HCT116 (cell line): ENCODE results near the gene SVBP. TPM values are rescaled to one million over a fixed set of nuclear protein-coding genes. Genes with fewer than 3 reads are reported as not detected.

ENCODE experiments used
- ATAC-seq: fragments of 200-7000 bp; cut with Tn5 transposase; 2 replicates; pipeline ENCODE4 v1.9.1; 2020; ENCODE audit warnings: mild to moderate bottlenecking, moderate library complexity
- BruUV-seq: library from RNA; stranded (reverse); fragments of 400-500 nt; replicated peaks from 2 replicates; lab custom pipeline; 2021; lab: Mats Ljungman, UMichigan
- CTCF ChIA-PET: fragments of 300-600 bp; sonication (Branson Sonifier 250); formaldehyde crosslinking; loops from one replicate; lab custom pipeline; 2021; ENCODE audit warnings: antibody characterized with exemption; lab: Charles Lee
- POLR2A ChIA-PET: fragments of 300-600, 350-600 bp; sonication (Branson Sonifier 250); formaldehyde crosslinking; loops from one replicate; lab custom pipeline; 2021; ENCODE audit warnings: antibody characterized with exemption; lab: Charles Lee
- RAD21 ChIA-PET, 2 experiments: fragments of 300-600 bp; sonication (Branson Sonifier 250); formaldehyde crosslinking; loops; one replicate each; lab custom pipeline; 2023; ENCODE audit warnings: low total read pairs in 2 of 2; ENCODE audit not compliant: uncharacterized antibody in 2 of 2, unreplicated experiment in 2 of 2, low non-redundant PET in 1 of 2; lab: Charles Lee
- DNase-seq: peaks from one replicate; pipeline ENCODE4 v3.0.0-alpha.2; 2010; ENCODE audit warnings: low read depth, low spot score
- H2AFZ ChIP-seq: fragments of 200-600 bp; shearing (Covaris generic), sonication (generic); 2 replicates; pipeline ENCODE4 v1.6.1; 2017; ENCODE audit warnings: low read depth, mixed run types, mixed read lengths, antibody characterized with exemption, low read length; ENCODE audit not compliant: poor library complexity, severe bottlenecking
- H3K27ac ChIP-seq: 2 replicates; pipeline ENCODE4 v1.5.1; 2012; ENCODE audit warnings: low read depth, low read length
- H3K27me3 ChIP-seq: fragments of 200-600 bp; sonication (generic); 2 replicates; pipeline ENCODE4 v1.6.1; 2016; ENCODE audit warnings: mixed run types, low read length, mixed read lengths; ENCODE audit not compliant: insufficient read depth
- H3K36me3 ChIP-seq, 2 experiments: fragments of 200-500 bp in 1 of 2; fragments of 200-600 bp in 1 of 2; sonication (Bioruptor generic) in 1 of 2; sonication (generic) in 1 of 2; 2 replicates each; pipeline versions ENCODE4 v1.5.1 to v1.6.1; 2014 to 2016; ENCODE audit warnings: low read length in 2 of 2, inconsistent platforms in 1 of 2, mixed read lengths in 1 of 2, mixed run types in 1 of 2; ENCODE audit not compliant: insufficient read depth in 2 of 2, control insufficient read depth in 1 of 2
- H3K4me1 ChIP-seq, 2 experiments: fragments of 200-600 bp in 1 of 2; sonication (generic) in 1 of 2; 2 replicates each; pipeline versions ENCODE4 v1.5.1 to v1.6.1; 2012 to 2017; ENCODE audit warnings: low read length in 2 of 2, inconsistent platforms in 1 of 2, mild to moderate bottlenecking in 1 of 2, mixed read lengths in 1 of 2, mixed run types in 1 of 2, moderate library complexity in 1 of 2; ENCODE audit not compliant: insufficient read depth in 2 of 2, control insufficient read depth in 1 of 2
- H3K4me2 ChIP-seq: fragments of 200-600 bp; sonication (generic); 2 replicates; pipeline ENCODE4 v1.6.1; 2017; ENCODE audit warnings: mixed run types, low read length, mixed read lengths
- H3K4me3 ChIP-seq, 2 experiments: fragments of 200-600 bp in 1 of 2; sonication (generic) in 1 of 2; replicated peaks in 1 of 2; 2 replicates each; pipeline ENCODE4 v1.5.1; 2011 to 2016; ENCODE audit warnings: low read length in 2 of 2, control low read depth in 1 of 2, low read depth in 1 of 2, mild to moderate bottlenecking in 1 of 2, mixed read lengths in 1 of 2, mixed run types in 1 of 2
- H3K79me2 ChIP-seq: fragments of 200-600 bp; sonication (generic); 2 replicates; pipeline ENCODE4 v1.6.1; 2017; ENCODE audit warnings: mild to moderate bottlenecking, mixed run types, low read length, moderate library complexity, mixed read lengths; ENCODE audit not compliant: insufficient read depth
- H3K9ac ChIP-seq: fragments of 200-600 bp; sonication (generic); 2 replicates; pipeline ENCODE4 v1.6.1; 2016; ENCODE audit warnings: low read length, mixed read lengths
- H3K9me2 ChIP-seq: fragments of 200-600 bp; sonication (generic), shearing (Covaris generic); 2 replicates; pipeline ENCODE4 v1.6.1; 2017; ENCODE audit warnings: mixed run types, mild to moderate bottlenecking, moderate library complexity; ENCODE audit not compliant: insufficient read depth
- H3K9me3 ChIP-seq, 2 experiments: fragments of 200-500 bp in 1 of 2; fragments of 200-600 bp in 1 of 2; sonication (Bioruptor generic) in 1 of 2; sonication (generic) in 1 of 2; 2 replicates each; pipeline ENCODE4 v1.6.1; 2014 to 2017; ENCODE audit warnings: low read length in 2 of 2, mixed read lengths in 2 of 2, inconsistent platforms in 1 of 2, low read depth in 1 of 2, mild to moderate bottlenecking in 1 of 2, mixed run types in 1 of 2, moderate library complexity in 1 of 2; ENCODE audit not compliant: control insufficient read depth in 1 of 2, insufficient read depth in 1 of 2
- H4K20me1 ChIP-seq: fragments of 200-600 bp; sonication (generic), shearing (Covaris generic); 2 replicates; pipeline ENCODE4 v1.6.1; 2017; ENCODE audit warnings: mixed run types, mild to moderate bottlenecking, moderate library complexity; ENCODE audit not compliant: insufficient read depth
- EGR1 ChIP-seq: IDR thresholded peaks from 2 replicates; pipeline ENCODE4 v1.6.1; 2012; ENCODE audit warnings: low read depth
- ELF1 ChIP-seq: IDR thresholded peaks from 2 replicates; pipeline ENCODE4 v1.6.1; 2012; ENCODE audit warnings: low read depth, borderline replicate concordance
- EZH2 ChIP-seq: fragments of 200-600 bp; sonication (generic); IDR thresholded peaks from 2 replicates; pipeline ENCODE4 v1.6.1; 2017; ENCODE audit warnings: antibody characterized with exemption, mixed run types
- EZH2phosphoT487 ChIP-seq: fragments of 200-600 bp; IDR thresholded peaks from 2 replicates; pipeline ENCODE4 v1.6.1; 2018; ENCODE audit warnings: antibody characterized with exemption, borderline replicate concordance
- FOSL1 ChIP-seq: IDR thresholded peaks from 2 replicates; pipeline ENCODE4 v1.6.1; 2012; ENCODE audit warnings: low read depth
- POLR2A ChIP-seq: IDR thresholded peaks from 2 replicates; pipeline ENCODE4 v1.7.0; 2011; ENCODE audit warnings: borderline replicate concordance; ENCODE audit not compliant: insufficient read depth, insufficient read length; ENCODE audit errors: extremely low read depth
- RAD21 ChIP-seq: IDR thresholded peaks from 2 replicates; pipeline ENCODE4 v1.6.1; 2012; ENCODE audit warnings: low read depth, mild to moderate bottlenecking
- SIN3A ChIP-seq: IDR thresholded peaks from 2 replicates; pipeline ENCODE4 v1.6.1; 2012; ENCODE audit warnings: low read depth
- SRF ChIP-seq: IDR thresholded peaks from 2 replicates; pipeline ENCODE4 v1.6.1; 2012; ENCODE audit warnings: low read depth
- YY1 ChIP-seq: IDR thresholded peaks from 2 replicates; pipeline ENCODE4 v1.6.1; 2011; ENCODE audit warnings: low read length, low read depth, moderate library complexity, mild to moderate bottlenecking; ENCODE audit not compliant: insufficient replicate concordance; ENCODE audit errors: extremely low read depth
- ZFX ChIP-seq: fragments of 450-650 bp; IDR thresholded peaks from 2 replicates; pipeline ENCODE4 v1.6.1; 2017
- intact Hi-C: fragments of 100-400 bp; cut with micrococcal nuclease; formaldehyde crosslinking; loops from 2 replicates; pipeline ENCODE4 v1.10.0; 2022
- total RNA-seq: library from RNA; stranded (reverse); gene quantifications from one replicate; pipeline ENCODE4 v1.2.1, GENCODE V29; 2021; ENCODE audit not compliant: unreplicated experiment
- TF ChIP-seq, protein P1 (sequence below): IDR thresholded peaks from 2 replicates; pipeline ENCODE4 v1.6.1; 2012
- TF ChIP-seq, protein P2 (sequence below), 3 experiments: fragments of 200-600 bp in 1 of 3; sonication (generic) in 1 of 3; IDR thresholded peaks in 2 of 3; conservative IDR thresholded peaks in 1 of 3; 2 replicates each; pipeline ENCODE4 v1.5.1; 2012 to 2017; ENCODE audit warnings: low read depth in 2 of 3, low read length in 2 of 3, antibody characterized with exemption in 1 of 3, borderline replicate concordance in 1 of 3, control low read depth in 1 of 3, mild to moderate bottlenecking in 1 of 3, mixed read lengths in 1 of 3, mixed run types in 1 of 3, moderate library complexity in 1 of 3; ENCODE audit not compliant: insufficient read depth in 1 of 3
- TF ChIP-seq, protein P3 (sequence below): IDR thresholded peaks from 2 replicates; pipeline ENCODE4 v1.6.1; 2012; ENCODE audit warnings: low read depth

SVBP gene
- total RNA-seq, 1 experiment from 2014 or later = 14.4 TPM

GRCh38 chr1:42824481-42825035 is 7.4 kb upstream of the SVBP start:
- Histone ChIP-seq H3K27me3 (no peaks in the 10 kb centered on the region), H3K4me3 (no peak overlapping the region), H3K79me2 (no peaks in the 10 kb centered on the region)
- DNase-seq = no peak
- CTCF ChIA-PET = interaction anchor here (1.3 kb wide), 1 partner anchor 249 kb away, joined by 3 read pairs; no protein-coding TSS in a partner anchor
- TF ChIP-seq POLR2A (no peak), SIN3A (no peak), ELF1 (no peak), EZH2 (no peak), EZH2phosphoT487 (no peak), YY1 (no peak), RAD21 (no peak), FOSL1 (no peak), EGR1 (no peak), SRF (no peak), ZFX (no peak)
- TF ChIP-seq, protein P1, sequence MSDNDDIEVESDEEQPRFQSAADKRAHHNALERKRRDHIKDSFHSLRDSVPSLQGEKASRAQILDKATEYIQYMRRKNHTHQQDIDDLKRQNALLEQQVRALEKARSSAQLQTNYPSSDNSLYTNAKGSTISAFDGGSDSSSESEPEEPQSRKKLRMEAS = no peak
- TF ChIP-seq, protein P2, sequence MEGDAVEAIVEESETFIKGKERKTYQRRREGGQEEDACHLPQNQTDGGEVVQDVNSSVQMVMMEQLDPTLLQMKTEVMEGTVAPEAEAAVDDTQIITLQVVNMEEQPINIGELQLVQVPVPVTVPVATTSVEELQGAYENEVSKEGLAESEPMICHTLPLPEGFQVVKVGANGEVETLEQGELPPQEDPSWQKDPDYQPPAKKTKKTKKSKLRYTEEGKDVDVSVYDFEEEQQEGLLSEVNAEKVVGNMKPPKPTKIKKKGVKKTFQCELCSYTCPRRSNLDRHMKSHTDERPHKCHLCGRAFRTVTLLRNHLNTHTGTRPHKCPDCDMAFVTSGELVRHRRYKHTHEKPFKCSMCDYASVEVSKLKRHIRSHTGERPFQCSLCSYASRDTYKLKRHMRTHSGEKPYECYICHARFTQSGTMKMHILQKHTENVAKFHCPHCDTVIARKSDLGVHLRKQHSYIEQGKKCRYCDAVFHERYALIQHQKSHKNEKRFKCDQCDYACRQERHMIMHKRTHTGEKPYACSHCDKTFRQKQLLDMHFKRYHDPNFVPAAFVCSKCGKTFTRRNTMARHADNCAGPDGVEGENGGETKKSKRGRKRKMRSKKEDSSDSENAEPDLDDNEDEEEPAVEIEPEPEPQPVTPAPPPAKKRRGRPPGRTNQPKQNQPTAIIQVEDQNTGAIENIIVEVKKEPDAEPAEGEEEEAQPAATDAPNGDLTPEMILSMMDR (IDR thresholded peaks at IDR 0.05 in 2 of 3, conservative IDR thresholded peaks at IDR 0.05 in 1 of 3; ENCODE audit: borderline replicate concordance in 1 of 3, insufficient read depth in 1 of 3, low read depth in 2 of 3, low read length in 2 of 3) = no peak
- TF ChIP-seq, protein P3, sequence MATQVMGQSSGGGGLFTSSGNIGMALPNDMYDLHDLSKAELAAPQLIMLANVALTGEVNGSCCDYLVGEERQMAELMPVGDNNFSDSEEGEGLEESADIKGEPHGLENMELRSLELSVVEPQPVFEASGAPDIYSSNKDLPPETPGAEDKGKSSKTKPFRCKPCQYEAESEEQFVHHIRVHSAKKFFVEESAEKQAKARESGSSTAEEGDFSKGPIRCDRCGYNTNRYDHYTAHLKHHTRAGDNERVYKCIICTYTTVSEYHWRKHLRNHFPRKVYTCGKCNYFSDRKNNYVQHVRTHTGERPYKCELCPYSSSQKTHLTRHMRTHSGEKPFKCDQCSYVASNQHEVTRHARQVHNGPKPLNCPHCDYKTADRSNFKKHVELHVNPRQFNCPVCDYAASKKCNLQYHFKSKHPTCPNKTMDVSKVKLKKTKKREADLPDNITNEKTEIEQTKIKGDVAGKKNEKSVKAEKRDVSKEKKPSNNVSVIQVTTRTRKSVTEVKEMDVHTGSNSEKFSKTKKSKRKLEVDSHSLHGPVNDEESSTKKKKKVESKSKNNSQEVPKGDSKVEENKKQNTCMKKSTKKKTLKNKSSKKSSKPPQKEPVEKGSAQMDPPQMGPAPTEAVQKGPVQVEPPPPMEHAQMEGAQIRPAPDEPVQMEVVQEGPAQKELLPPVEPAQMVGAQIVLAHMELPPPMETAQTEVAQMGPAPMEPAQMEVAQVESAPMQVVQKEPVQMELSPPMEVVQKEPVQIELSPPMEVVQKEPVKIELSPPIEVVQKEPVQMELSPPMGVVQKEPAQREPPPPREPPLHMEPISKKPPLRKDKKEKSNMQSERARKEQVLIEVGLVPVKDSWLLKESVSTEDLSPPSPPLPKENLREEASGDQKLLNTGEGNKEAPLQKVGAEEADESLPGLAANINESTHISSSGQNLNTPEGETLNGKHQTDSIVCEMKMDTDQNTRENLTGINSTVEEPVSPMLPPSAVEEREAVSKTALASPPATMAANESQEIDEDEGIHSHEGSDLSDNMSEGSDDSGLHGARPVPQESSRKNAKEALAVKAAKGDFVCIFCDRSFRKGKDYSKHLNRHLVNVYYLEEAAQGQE = no peak
- TF ChIP-seq, all 23 proteins: peak for 0
- ChIA-PET POLR2A (interaction anchor here (1.1 kb wide), 1 partner anchor 22 kb away, joined by 3 read pairs; the partner anchor contains the start of gene ZNF691), RAD21 (no interaction called here)
- intact Hi-C loops = no loop called here
- Histone ChIP-seq H3K9ac (peak overlapping the region; percentile 28), H3K27ac (no peak overlapping the region), H2AFZ (no peak overlapping the region), H3K9me3 (no peaks in the 10 kb centered on the region), H3K36me3 (no peaks in the 10 kb centered on the region), H3K9me2 (no peaks in the 10 kb centered on the region), H3K4me2 (peak overlapping the region; percentile 55), H3K4me1 (peaks cover 20 to 33% of the 10 kb centered on the region in 2 experiments), H4K20me1 (no peaks in the 10 kb centered on the region)
- peak; percentile 65 for ATAC-seq
- BruUV-seq = no TSS peak
